HG03460 (cell line): ENCODE measurements around the gene BRD2.
A peak's percentile ranks its signal among the peaks of the same experiment; 100 is the strongest.

ENCODE experiments used
- ATAC-seq: cut with Tn5 transposase; IDR thresholded peaks from one replicate; pipeline ENCODE4 v1.9.1; 2021; ENCODE audit not compliant: unreplicated experiment

BRD2 gene

GRCh38 chr6:32947552-32948465 lies 20.6 kb upstream of the BRD2 start:
- ATAC-seq, result no peak

GRCh38 chr6:32949113-32949512 lies 19.3 kb upstream of the BRD2 start:
- no peak for ATAC-seq

GRCh38 chr6:32950010-32950409 lies 18.4 kb upstream of the BRD2 start:
- ATAC-seq, result no peak

- ATAC-seq, result no peak
Observed at GRCh38 chr6:32950449-32950848, 17.9 kb upstream of the BRD2 start.

- peak; percentile 91 for ATAC-seq
Observed at GRCh38 chr6:32952817-32953739, 15.3 kb upstream of the BRD2 start, which contains the start of gene HLA-DMA. HLA-DMA (minus strand) TSS chr6:32953097; CDS start chr6:32953036, 61 bp downstream.

- ATAC-seq, result no peak
Observed at GRCh38 chr6:32953775-32954174, 14.6 kb upstream of the BRD2 start.

- no peak for ATAC-seq
Observed at GRCh38 chr6:32954267-32954666, 14.1 kb upstream of the BRD2 start.

GRCh38 chr6:32954986-32955802 lies 13.2 kb upstream of the BRD2 start:
- ATAC-seq, result no peak

GRCh38 chr6:32956176-32956575 lies 12.2 kb upstream of the BRD2 start:
- no peak for ATAC-seq

- no peak for ATAC-seq
Observed at GRCh38 chr6:32960563-32960962, 7.8 kb upstream of the BRD2 start.

- ATAC-seq, result no peak
Observed at GRCh38 chr6:32962213-32962826, 6.1 kb upstream of the BRD2 start.

GRCh38 chr6:32963866-32964265 lies 4.5 kb upstream of the BRD2 start:
- ATAC-seq, result no peak

GRCh38 chr6:32964776-32965175 lies 3.6 kb upstream of the BRD2 start:
- ATAC-seq, result no peak

- ATAC-seq, result no peak
Observed at GRCh38 chr6:32967151-32968091, 973 bp upstream of the BRD2 start.

GRCh38 chr6:32968867-32969684 lies 682 bp downstream of the BRD2 start:
- ATAC-seq, result no peak

- ATAC-seq, result no peak
Observed at GRCh38 chr6:32969685-32970412, 1.5 kb downstream of the BRD2 start.

GRCh38 chr6:32970413-32971241 lies 2.2 kb downstream of the BRD2 start:
- no peak for ATAC-seq
